LNCaP clone FGC (cell line): Measurements from ENCODE around the gene TMEM88.

Experiments used
- DNase-seq: peaks from one replicate; pipeline ENCODE4 v3.0.0-alpha.2; 2011; ENCODE audit warnings: low read depth
- H3K4me3 ChIP-seq: 2 replicates; pipeline ENCODE4 v1.5.1; 2011; ENCODE audit warnings: mild to moderate bottlenecking, low read depth, low read length, control low read depth
- TF ChIP-seq, protein P1 (sequence below): IDR thresholded peaks from 2 replicates; pipeline ENCODE4 v1.5.1; 2012; ENCODE audit warnings: mild to moderate bottlenecking; ENCODE audit not compliant: control insufficient read depth, insufficient read depth; ENCODE audit errors: extremely low read depth

TMEM88 gene

DNA sequence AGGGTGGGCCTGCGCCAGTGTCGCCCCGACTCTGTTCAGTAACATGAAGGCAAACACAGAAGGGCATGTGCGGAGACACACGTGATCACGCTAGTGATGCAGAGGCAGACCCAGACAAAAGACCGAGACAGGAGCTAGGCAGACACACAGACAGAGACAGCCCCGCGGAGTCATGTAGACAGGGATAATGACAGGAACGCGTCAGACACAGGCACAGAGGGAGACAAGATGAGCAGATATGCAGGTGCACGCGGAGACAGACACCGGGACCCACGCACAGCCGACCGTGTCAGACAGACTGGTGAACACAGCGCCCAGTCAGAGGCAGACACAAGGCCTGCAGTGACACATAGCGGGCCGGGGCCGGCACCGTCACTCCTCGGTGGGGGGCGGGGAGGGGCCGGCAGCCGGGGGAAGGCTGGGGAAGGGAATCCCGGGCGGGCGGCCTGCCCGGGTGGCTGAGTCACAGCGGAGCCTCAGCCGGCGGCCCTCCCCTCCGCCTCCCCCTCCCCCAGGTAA, 13.4 kb upstream of the TMEM88 start:
- TF ChIP-seq, protein P1, sequence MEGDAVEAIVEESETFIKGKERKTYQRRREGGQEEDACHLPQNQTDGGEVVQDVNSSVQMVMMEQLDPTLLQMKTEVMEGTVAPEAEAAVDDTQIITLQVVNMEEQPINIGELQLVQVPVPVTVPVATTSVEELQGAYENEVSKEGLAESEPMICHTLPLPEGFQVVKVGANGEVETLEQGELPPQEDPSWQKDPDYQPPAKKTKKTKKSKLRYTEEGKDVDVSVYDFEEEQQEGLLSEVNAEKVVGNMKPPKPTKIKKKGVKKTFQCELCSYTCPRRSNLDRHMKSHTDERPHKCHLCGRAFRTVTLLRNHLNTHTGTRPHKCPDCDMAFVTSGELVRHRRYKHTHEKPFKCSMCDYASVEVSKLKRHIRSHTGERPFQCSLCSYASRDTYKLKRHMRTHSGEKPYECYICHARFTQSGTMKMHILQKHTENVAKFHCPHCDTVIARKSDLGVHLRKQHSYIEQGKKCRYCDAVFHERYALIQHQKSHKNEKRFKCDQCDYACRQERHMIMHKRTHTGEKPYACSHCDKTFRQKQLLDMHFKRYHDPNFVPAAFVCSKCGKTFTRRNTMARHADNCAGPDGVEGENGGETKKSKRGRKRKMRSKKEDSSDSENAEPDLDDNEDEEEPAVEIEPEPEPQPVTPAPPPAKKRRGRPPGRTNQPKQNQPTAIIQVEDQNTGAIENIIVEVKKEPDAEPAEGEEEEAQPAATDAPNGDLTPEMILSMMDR = peak; percentile 23; the same call in 1 of the 2 replicates
- DNase-seq = no peak
- H3K4me3 ChIP-seq = peak overlapping the region; percentile 88

GRCh38 chr17:7841915-7842379, 12.9 kb upstream of the TMEM88 start:
- DNase-seq = no peak
- TF ChIP-seq, protein P1 = no peak
- H3K4me3 ChIP-seq = peak overlapping the region; percentile 88

GRCh38 chr17:7842380-7843256, 12.2 kb upstream of the TMEM88 start:
- TF ChIP-seq, protein P1 = no peak
- peak overlapping the region; percentile 88 for H3K4me3 ChIP-seq
- no peak for DNase-seq

GRCh38 chr17:7843257-7843535, 11.7 kb upstream of the TMEM88 start:
- DNase-seq = no peak
- H3K4me3 ChIP-seq = peak overlapping the region; percentile 88
- TF ChIP-seq, protein P1 = no peak

- TF ChIP-seq, protein P1 = no peak
- DNase-seq = no peak
Observed at GRCh38 chr17:7843536-7844291, 11.2 kb upstream of the TMEM88 start.

DNA sequence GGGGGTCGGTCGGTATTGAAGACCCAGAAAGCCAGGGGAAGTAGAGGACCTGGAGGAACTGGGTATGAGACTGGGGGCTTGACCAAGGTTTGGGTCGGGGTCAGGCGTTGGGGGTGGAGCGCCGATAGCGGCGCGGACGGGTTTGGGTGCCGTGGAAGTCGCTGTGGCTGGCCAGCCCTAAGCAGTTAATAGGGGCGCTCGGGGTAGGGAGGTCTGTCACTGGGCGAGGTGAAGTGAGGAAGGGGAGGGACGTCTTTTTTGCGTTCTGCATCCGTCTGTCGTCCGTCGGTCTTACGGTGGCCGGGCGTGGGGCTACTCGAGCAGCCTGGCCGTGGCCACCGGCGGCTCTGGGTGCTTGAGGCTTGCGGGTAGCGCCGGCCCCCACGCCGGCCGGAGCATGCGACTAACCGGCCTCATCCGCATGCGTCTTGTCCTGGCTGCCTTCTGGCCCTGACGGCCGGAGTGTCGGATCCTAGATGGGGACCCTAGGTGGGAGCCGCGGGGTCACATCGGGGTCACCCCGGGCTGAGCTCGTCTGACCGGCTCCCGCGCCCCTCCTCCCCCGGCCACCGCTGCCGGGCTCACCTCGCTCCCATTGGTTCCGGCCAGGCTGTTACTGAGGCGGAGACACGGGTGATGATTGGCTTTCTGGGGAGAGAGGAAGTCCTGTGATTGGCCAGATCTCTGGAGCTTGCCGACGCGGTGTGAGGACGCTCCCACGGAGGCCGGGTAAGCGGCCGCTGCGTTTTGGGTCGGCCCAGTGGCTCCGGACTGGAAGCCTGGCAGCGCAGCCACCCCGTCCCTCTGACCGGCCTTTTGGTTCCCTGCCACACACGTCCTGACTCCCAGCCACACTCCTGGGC, 10.3 kb upstream of the TMEM88 start:
- peak overlapping the region; percentile 88 for H3K4me3 ChIP-seq
- TF ChIP-seq, protein P1 = no peak
- DNase-seq = peak; percentile 95

More at GRCh38 chr17:7843536-7844291, 11.2 kb upstream of the TMEM88 start:
- H3K4me3 ChIP-seq = peak overlapping the region; percentile 88
